ENCODE results near the gene MAGI1. TPM values are rescaled to one million over a fixed set of nuclear protein-coding genes. Genes with fewer than 3 reads are reported as not detected.
"Not testable (repeated sequence)": the region's sequence is repeated elsewhere in the genome, so short reads cannot be mapped to it uniquely, and the experiment has no call there.

The MAGI1 gene
- total RNA-seq, 1 donor from 2014 or later = 45.8 TPM

GRCh38 chr3:66048051-66048395 is 9.3 kb upstream of the MAGI1 start:
- Histone ChIP-seq H3K36me3 (no peaks in the 10 kb centered on the region), H3K4me3 (no peak overlapping the region), H3K4me1 (peaks cover 10% of the 10 kb centered on the region), H3K9me3 (no peaks in the 10 kb centered on the region), H3K27ac (no peak overlapping the region), H3K27me3 (no peaks in the 10 kb centered on the region)
- intact Hi-C loops (cut with DNase I) = loop anchor here (10.0 kb wide), 1 partner anchor 57 kb away; no protein-coding TSS in a partner anchor
- no peak for ATAC-seq
- TF ChIP-seq CTCF (IDR thresholded peaks at IDR 0.05) = no peak
- DNase-seq = no peak

- Histone ChIP-seq H3K27me3 (no peaks in the 10 kb centered on the region), H3K4me1 (peaks cover 6% of the 10 kb centered on the region), H3K4me3 (no peak overlapping the region), H3K9me3 (no peaks in the 10 kb centered on the region), H3K36me3 (no peaks in the 10 kb centered on the region), H3K27ac (no peak overlapping the region)
- intact Hi-C loops (cut with DNase I) = loop anchor here (10.0 kb wide), 1 partner anchor 57 kb away; no protein-coding TSS in a partner anchor
- DNase-seq = no peak
- no peak for TF ChIP-seq CTCF (IDR thresholded peaks at IDR 0.05)
- ATAC-seq = peak; percentile 37
Observed at GRCh38 chr3:66047311-66048050, 8.8 kb upstream of the MAGI1 start.

- intact Hi-C loops (cut with DNase I) = loop anchor here (10.0 kb wide), 1 partner anchor 58 kb away; no protein-coding TSS in a partner anchor
- not testable (repeated sequence) for H3K4me3 ChIP-seq, H3K9me3 ChIP-seq, H3K36me3 ChIP-seq, H3K27me3 ChIP-seq, DNase-seq, H3K4me1 ChIP-seq, H3K27ac ChIP-seq, ATAC-seq
Observed at GRCh38 chr3:66046321-66046720, 7.6 kb upstream of the MAGI1 start.

GRCh38 chr3:66041828-66042227 is 3.1 kb upstream of the MAGI1 start:
- DNase-seq = no peak
- TF ChIP-seq CTCF (IDR thresholded peaks at IDR 0.05) = no peak
- Histone ChIP-seq H3K4me3 (no peak overlapping the region), H3K9me3 (no peaks in the 10 kb centered on the region), H3K36me3 (no peaks in the 10 kb centered on the region), H3K4me1 (no peaks in the 10 kb centered on the region), H3K27me3 (no peaks in the 10 kb centered on the region), H3K27ac (no peak overlapping the region)
- intact Hi-C loops (cut with DNase I) = loop anchor here (10.0 kb wide), 1 partner anchor 63 kb away; no protein-coding TSS in a partner anchor
- no peak for ATAC-seq

- no peak for TF ChIP-seq CTCF (IDR thresholded peaks at IDR 0.05)
- H3K4me1 ChIP-seq = peaks cover 4% of the 10 kb centered on the region
- H3K27me3 ChIP-seq = no peaks in the 10 kb centered on the region
- no peak overlapping the region for H3K4me3 ChIP-seq
- DNase-seq (no peak), ATAC-seq (no peak)
- intact Hi-C loops (cut with DNase I) = loop anchor here (10.0 kb wide), 1 partner anchor 64 kb away; no protein-coding TSS in a partner anchor
- no peaks in the 10 kb centered on the region for H3K9me3 ChIP-seq
- H3K27ac ChIP-seq = no peak overlapping the region
- no peaks in the 10 kb centered on the region for H3K36me3 ChIP-seq
Observed at GRCh38 chr3:66041116-66041515, 2.4 kb upstream of the MAGI1 start.

- Histone ChIP-seq H3K4me3 (peak overlapping the region; percentile 80), H3K27me3 (no peaks in the 10 kb centered on the region), H3K36me3 (no peaks in the 10 kb centered on the region), H3K4me1 (peaks cover 9% of the 10 kb centered on the region), H3K27ac (peak overlapping the region; percentile 87), H3K9me3 (no peaks in the 10 kb centered on the region)
- DNase-seq (peak; percentile 73), ATAC-seq (peak; percentile 4)
- intact Hi-C loops (cut with DNase I) = no loop called here
- TF ChIP-seq CTCF (IDR thresholded peaks at IDR 0.05) = peak; percentile 21
Observed at GRCh38 chr3:66039590-66039887, 821 bp upstream of the MAGI1 start.
